Inferior parietal cortex (tissue), 1 donor: ENCODE results near the gene DENND4A.

ENCODE experiments used
- DNase-seq: peaks from one replicate; pipeline ENCODE4 v3.0.0-alpha.2; 2016; ENCODE audit errors: extremely low spot score

Gene DENND4A

GRCh38 chr15:65792138-65792987 is at the start of gene DENND4A:
TSS of gene DENND4A (minus strand) at chr15:65792293. CDS start at chr15:65756450, 35,843 bp downstream.
- DNase-seq = peak; percentile 96

DNA sequence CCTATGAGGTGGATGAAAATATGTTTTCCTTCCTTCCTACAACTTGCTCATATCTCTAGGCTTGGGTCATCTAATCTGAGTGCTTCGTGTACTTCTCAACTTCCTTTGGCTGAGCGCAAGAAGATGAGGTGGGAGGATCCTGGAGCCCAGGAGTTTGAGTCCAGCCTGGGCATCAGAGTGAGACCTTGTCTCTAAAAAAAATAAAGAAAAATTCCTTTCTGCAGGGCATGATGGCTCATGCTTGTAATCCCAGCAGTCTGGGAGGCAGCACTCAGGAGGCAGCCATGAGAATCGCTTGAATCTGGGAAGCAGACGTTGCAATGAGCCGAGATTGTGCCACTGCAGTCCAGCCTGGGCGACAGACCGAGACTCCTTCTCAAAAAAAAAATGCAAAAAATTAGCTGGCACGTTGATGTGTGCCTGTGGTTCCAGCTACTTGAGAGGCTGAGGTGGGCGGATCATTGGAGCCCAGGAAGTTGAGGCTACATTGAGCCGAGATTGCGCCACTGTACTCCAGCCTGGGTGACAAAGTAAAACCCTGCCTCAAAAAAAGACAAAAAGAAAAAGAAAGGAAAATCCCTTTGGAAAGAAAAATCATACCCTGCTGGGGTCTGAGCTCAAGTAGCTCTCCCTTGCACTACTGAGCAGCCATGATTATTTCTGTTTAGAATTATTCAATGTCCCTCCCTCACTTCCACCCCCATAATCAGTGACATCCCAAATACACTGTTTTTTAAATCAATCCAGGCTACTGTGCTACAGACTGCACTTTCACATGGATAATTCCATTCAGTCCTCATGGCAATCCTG is 49.2 kb upstream of the DENND4A start:
- peak; percentile 11 for DNase-seq

GRCh38 chr15:65839985-65840384 is 47.9 kb upstream of the DENND4A start:
- no peak for DNase-seq

DNA sequence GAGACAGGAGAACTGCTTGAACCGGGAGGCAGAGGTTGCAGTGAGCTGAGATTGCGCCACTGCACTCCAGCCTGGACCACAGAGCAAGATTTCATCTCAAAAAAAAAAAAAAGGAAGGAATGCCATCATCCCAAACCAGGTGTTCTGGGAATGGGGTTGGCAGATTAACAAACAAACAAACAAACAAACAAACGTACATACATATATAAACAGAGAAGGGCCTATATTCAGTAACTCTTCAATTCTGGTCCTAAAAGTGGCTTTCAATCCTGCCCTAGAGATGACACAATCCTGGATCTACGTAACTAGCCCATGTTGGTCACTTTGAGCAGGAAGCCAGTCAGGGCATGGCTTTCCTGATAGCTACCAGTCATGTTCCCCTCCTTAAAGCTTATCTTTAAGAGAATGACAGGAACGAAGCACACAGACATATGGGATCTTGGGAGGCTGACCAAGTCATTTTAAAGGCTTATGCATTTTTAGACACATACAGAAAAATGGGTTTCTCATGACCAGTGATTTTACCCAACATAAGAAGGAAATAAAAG is 47.3 kb upstream of the DENND4A start:
- DNase-seq = no peak

- peak; percentile 11 for DNase-seq
Observed at GRCh38 chr15:65837301-65838294, 45.5 kb upstream of the DENND4A start.

DNA sequence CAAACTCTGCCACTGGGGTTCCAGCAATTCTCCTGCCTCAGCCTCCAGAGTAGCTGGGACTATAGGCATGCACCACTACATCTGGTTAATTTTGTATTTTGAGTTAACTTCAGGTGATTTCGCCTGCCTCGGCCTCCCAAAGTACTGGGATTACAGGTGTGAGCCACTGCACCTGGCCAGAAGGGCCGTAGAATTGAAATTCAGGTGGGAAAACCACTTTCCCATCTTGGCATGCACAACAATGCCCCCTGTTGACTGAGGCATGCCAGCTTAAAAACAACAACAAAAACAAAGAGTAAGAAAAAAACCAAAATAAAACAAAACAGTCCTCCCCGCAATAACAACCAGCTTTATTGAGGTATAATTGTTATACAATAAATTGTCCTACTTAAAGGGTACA is 44.6 kb upstream of the DENND4A start:
- no peak for DNase-seq

DNA sequence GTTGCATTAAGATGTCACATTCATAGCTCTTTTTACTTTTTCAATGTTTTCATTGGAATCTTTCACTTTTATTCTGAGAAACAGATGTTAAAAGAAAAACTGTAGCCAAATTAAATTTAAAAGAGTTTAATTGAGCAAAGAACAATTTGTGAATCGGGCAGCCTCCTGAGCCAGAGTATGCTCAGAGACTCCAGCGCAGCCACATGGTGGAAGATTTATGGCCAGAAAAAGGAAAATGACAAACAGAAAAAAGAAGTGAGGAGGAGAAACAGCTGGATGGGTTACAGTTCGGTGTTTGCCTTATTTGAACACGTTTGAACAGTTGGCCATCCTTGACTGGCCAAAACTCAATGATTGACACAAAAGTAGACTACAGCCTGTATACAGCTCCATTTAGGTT is 43.4 kb upstream of the DENND4A start:
- DNase-seq = no peak

GRCh38 chr15:65834603-65835282 is 42.6 kb upstream of the DENND4A start:
- DNase-seq = no peak

DNA sequence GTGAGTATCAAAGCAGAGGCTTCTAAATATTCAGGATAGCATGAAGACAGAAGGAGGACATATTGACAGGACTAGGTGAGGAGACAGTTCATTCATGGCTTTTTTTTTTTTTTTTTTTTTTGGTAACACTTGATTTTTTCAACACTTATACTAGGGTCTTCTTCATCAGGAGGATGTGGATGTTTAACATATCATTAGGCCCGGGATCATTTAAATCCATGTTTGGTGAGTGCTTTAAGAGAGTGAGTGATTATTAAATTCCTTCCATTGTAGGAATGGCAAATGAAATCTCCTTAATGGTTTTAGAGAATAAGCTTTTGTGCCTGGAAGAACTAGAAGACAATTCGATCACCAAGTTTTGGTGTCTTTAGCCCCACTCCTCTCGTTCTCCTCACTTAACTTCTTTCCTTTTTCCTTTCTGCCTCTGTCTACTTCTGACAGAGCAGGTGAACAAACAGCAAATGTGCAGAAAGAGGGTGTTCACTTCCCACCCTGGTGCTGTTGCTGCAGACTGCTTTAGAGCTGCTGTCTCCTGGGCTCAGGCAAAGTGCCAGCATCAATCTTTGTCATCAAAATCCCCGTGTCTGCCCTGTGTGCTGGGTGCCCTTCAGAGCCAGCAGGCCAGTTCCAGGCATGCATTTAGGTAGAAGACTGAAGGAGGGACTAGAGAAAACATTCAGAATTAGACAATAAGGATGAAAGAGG is 41.6 kb upstream of the DENND4A start:
- no peak for DNase-seq

DNA sequence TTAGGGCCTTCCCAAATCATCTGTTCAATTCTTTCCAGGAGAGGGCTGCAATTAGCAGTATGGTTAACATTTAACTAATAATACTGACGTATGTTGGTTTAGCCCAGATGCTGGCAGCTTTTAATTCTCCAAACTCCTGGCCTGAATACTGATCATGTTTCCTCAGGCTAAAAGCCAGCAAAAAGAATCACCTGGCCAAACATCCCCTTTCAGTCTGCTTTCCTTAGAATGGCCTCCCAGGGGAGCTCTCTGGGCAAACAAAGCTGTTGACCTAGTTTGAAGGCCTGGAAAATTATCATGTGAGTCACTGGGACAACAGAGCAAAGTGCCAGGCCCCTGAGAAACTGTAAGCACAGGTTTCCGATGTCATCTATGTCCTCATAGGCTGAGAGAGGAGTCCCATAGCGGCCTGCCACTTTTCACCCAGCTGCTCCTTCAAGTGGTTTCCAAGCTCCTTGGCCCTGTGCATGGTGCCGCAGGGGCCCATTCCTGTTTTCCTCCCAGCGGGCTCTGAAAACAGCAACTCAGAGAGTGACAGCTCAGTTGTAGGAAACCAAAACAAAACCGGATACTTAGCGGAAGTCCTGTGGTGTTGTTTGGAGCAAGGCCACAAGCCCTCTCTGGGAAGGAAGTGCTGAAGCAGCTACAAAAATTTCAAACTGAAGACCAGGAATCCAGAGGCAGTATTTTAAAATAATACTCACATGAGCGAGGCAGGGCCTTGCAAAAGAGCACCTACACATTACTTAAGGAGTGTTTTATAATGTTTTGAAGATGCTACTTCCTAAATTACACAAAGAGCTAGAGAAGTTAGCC is 40.7 kb upstream of the DENND4A start:
- DNase-seq = peak; percentile 58

- peak; percentile 59 for DNase-seq
Observed at GRCh38 chr15:65829130-65829764, 37.2 kb upstream of the DENND4A start.

DNA sequence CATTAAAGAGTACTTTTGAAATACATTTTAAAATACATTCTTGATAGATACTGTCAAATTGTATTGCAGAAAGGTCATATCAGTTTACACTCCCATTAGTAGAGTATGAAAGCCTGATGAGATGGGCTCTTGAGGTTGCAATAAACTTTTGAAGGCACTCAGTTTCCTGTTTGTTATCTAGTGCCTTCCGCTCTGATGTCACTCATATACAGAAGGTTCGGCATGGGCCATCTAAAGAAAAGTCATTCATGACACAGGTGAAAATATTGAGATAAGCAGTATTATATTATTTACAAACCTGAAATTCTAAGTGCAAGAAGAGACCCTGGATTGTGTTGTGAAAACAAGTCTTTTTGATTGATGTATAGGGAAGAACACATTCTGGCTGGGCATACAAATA is 36.5 kb upstream of the DENND4A start:
- DNase-seq = no peak

DNA sequence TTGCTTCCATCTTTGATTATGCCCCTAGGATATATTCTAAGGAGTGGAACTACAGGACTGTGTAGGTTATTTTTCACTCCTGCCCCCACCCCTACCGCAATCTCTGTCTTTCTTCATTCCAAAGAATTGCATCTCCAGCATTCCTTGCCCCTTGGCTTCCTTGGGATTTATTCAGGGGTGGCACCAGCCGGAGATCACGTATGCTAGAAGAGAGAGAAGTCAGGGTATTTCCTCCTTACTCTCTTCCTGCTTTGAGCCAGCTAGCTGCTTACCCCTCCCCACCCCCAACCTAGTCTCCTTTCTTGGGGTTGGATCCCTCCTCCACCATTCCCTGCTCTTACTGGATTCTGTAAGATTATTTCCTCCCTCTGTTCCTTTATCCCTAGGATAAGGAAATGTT is 35.0 kb upstream of the DENND4A start:
- no peak for DNase-seq

DNA sequence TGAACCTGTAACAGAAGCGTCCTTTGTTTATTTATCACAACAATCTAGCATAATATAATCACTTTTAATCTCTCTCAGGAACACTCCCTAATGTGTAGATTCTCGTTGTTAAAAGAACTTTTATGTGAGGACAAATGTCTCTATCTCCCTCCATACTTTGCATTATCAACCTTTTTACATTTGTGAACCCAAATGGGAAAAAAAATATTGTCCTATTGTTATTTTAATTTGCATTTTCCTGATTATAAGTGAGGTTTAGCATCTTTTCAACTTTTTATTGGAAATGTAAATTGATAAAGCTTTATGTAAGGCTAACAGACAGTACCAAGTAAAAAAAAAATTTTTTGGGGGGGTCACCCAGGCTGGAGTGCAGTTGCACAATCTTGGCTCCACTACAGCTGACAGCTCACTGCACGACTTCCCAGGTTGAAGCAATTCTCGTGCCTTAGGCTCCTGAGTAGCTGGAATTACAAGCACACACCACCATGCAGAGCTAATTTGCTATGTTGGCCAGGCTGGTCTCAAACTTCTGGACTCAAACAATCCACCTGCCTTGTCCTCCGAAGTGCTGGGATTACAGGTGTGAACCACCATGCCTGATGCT is 33.0 kb upstream of the DENND4A start:
- no peak for DNase-seq

DNA sequence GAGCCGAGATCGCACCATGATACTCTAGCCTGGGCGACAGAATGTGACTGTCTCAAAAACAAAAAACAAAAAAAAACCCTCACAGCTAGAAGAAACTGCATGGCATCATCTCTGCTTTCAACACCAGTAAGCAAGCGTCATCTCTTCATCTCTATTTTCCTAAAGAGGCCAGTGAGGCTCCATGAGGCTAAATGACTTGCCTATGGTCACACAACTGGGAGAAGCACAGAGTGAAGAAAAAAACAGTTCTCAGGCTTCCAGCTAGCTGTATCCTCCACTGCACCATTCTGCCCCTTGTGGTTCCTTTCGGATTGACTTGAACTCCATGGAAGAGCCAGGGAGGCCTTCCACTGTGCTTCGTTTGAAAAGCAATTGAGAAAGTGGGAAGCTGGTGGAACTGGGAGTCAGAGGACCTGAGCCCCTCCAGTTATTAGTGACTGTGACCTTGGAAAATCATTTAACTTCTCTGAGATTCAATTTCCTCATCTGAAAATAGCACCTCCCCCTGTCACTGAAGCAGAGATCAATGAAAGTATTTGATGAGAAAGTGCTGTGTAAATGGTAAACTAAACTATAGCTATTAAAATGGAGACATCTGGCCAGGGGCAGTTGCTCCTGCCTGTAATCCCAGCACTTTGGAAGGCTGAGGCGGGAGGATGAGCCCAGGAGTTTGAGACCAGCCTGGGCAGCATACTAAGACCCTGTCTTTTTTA is 32.1 kb upstream of the DENND4A start:
- peak; percentile 69 for DNase-seq

DNA sequence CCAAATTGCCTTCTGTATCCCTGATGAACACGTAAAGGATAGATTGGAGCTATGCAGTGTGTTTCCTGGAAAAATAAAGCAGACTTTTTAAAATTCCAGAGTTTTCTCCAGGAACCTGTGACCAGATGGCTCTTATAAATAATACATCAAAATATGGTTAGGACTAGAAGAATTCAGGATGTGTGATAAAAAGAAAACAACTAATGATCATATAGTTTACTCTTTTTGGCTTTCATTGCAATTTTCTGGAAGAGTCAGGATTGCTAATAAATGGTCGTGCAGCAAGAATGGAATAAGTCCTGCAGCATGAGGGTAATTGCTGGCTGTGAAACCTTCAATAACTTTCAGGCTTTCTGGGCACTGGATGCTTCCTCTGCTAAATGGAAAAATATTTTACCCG is 30.2 kb upstream of the DENND4A start:
- DNase-seq = no peak

DNA sequence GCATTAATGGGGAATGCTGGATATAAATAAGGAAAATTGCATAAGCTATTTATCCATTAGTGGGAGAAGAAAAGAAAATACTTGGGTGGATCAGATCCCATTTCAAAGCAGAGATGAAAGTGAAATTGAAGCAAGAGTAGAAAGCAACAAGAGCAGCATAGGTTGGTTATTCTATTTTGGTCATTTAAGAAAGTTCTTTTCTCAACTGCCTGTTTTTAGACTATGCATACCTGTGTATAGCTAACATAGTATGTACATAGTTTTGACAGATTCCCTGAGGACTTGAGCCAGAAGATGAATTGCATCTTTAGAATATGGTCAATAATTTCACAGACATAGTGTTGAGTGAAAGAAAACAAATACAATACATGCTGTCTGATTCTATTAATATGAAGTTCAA is 29.0 kb upstream of the DENND4A start:
- DNase-seq = no peak

GRCh38 chr15:65819563-65819960 is 27.5 kb upstream of the DENND4A start:
- no peak for DNase-seq
